Inferior parietal cortex (tissue), 1 donor: ENCODE results near the gene FURIN.
"Not testable (repeated sequence)": the region's sequence is repeated elsewhere in the genome, so short reads cannot be mapped to it uniquely, and the experiment has no call there.

Experiments used
- DNase-seq: peaks from one replicate; pipeline ENCODE4 v3.0.0-alpha.2; 2016; ENCODE audit errors: extremely low spot score

FURIN gene

DNA sequence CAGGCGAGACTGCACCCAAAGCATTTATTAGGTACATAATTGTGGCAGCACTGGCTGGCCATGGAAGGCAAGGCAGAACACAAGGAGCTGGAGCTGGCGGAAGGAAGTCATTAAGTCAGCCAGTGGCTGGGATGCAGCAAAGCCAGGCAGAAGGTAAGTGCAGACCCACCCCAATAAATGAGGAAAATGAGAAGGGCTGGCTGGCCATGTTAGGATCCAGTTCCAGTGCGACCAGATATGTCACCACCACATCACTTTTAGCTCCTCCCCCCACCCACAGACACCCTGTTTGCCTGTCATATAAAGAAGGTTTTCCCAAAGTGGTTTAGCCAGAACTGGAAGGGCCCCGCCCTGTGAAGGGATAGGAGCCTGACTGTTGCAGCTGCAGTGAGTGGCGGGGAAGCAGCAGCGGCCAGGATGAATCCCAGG is at the start of gene FURIN:
TSS of gene FURIN (plus strand) at position 328 of the 429 bp plus-strand sequence. CDS start 7,153 bp downstream, outside the sequence.
- DNase-seq = no peak

DNA sequence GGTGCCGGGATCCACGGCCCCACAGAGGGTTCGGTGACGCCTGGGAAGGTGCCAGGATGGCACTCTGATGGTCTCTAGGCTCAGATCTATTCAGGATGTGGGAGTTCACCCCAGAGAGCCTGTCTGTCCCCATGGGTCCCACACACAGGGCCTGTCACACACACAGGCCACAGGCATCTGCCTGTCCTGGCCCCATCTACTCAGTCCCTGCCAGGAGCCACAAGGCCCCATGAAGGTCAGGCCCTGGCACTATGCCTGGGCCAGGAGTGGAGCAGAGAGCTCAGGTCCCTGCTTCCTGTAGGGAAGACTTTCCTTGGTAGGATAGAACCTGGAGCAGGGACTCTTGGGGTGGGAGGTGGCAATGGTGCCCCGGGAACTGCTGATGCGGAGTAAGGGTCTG is 49.0 kb upstream of the FURIN start:
- no peak for DNase-seq

- no peak for DNase-seq
Measured at GRCh38 chr15:90819850-90820249, 48.5 kb upstream of the FURIN start.

DNA sequence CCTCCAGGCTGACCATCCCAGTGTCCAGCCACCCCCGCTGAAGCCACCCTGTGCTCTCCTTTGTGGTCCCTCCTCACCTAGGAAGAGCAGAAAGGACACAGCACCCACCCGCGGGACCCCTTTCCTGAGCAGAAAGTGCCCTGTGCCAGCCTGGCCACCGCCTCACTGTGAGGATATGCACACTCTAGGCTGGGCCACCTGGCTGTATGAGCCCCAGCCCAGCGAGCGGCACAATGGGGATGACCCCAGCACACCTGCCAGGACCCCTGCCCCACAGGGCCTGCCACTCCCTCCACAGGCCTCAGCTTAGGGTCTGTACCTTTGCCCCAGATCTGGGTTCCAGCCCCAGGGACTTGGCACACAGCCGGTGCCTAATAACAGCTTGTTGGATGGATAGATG is 47.9 kb upstream of the FURIN start:
- no peak for DNase-seq

DNA sequence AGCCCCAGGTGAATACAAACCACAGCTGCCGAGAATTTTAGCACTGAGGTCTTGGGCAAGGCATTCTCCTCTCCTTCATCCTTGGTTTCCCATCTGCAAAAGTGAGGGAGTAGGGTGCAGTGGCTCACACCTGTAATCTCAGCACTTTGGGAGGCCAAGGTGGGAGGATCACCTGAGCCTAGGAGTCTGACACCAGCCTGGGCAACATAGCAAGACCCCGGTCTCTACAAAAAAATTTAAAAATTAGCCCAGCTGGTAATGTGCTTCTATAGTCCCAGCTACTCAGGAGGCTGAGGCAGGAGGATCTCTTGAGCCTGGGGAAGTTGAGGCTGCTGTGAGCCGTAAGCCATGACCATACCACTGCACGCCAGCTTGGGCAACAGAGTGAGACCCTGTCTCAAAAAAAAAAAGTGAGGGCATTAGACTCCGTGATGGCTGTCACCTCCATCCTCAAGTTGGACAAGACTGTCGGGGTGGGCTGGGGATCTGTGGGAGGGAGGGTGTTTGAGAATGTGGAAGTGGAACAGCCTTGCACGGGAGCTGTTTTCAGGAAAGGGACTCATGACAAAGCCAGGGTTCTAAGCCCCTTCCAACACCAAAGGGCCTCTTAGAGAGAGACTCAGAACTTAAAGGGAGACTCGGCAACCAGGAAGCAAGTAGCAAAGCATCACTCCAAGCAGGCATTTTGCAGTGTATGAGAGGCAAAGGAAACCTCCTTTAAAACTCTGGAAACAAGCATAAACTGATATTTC is 46.0 kb upstream of the FURIN start:
- no peak for DNase-seq

DNA sequence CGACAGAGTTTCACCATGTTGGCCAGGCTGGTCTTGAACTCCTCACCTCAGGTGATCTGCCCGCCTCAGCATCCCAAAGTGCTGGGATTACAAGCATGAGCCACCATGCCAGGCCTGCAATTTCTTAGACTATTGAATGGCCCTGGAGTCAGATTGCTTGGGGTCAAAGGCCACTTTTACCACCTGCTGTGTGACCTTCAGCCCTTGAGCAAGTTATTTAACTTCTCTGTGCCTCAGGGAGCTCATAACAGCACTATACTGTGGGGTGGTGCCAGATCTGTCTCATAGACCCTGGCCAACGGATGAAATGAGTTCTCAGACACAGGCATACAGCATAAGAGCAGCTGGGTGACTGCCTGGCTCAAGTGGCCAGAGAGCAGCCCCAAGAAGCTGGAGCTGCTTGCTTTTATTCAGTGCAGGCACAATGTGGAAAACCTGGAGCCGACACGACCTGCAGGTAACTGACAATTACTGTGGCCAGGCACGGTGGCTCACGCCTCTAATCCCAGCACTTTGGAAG is 44.9 kb upstream of the FURIN start:
- DNase-seq = no peak

- DNase-seq = not testable (repeated sequence)
Measured at GRCh38 chr15:90825115-90825899, 43.1 kb upstream of the FURIN start.

DNA sequence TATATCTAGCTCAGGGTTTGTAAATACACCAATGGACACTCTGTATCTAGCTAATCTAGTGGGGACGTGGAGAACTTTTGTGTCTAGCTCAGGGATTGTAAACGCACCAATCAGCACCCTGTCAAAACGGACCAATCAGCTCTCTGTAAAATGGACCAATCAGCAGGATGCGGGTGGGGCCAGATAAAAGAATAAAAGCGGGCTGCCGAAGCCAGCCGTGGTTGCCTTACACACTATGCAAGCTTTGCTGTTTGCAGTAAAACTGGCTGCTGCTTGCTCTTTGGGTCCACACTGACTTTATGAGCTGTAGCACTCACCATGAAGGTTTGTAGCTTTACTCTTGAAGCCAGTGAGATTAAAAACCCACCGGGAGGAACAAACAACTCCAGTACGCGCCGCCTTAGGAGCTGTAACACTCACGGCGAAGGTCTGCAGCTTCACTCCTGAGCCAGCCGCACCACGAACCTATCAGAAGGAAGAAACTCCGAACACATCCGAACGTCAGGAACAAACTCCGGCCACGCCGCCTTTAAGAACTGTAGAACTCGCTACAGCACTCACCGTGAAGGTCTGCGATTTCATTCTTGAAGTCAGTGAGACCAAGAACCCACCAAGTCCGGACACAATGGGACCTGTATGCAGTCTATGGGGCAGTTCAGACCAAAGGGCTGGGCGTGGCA is 42.0 kb upstream of the FURIN start:
- not testable (repeated sequence) for DNase-seq

DNA sequence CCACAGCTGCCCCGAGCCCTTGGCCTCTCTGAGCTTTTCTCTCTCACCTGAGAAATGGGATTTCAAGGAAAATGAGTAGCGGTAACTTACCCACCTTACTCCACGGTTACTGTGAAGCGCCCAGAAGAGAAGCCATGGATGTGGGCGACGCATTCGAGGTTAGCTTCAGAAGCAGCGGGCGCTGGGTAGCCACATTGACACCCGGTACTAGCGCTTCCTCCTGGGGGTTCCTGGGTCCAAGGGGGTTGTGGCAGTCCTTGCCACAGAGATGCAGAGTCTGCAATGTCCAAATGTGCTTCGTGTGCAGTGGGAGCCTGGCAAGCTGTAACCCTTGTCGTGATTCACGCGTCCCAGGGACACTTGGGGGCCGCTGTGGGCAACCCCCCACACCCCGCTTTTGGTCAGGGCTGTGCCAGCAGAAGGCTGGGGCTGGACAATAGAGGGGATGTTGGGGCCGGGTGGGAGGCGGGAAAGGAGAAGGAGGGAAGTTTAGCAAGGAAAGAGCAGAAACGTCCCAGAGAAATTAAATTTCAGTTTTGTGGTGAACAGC is 41.4 kb upstream of the FURIN start:
- DNase-seq = no peak

DNA sequence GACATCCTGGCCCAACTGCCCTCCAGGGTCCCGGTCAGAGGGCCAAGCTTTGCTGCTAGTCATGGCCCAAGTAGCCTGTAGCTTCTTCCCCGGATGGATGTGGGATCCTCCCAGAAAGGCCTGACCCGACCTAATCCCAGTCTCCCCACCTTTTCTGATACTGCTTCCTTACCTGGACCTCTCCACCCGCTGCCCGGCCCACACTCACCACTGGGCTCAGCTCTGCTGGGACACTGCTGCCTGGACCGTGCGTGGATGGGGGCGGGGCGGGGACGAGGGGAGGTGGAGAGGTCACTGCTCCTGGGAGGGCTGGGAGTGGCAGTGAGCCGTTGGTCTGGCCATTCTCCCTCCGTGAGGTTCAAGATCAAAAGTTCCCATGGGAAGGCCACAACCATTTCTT is 40.3 kb upstream of the FURIN start:
- DNase-seq = no peak

DNA sequence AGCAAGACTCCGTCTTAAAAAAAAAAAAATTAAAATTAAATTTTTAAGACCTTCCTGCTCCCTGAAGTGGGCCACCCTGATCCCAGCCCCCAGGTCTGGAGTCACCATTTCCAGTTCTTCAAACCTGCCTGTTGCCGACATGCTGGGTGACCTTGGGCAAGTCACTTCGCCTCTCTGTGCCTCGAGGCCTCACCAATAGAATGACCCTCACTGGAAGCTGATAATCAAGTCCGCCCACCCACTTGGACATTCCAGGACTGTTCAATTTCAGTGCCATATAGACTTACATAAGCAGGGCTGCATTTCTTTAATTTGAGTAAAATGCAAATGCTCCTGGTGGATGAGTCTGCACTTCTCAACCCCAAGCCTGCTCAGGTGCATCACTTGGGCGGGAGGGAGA is 39.3 kb upstream of the FURIN start:
- no peak for DNase-seq

DNA sequence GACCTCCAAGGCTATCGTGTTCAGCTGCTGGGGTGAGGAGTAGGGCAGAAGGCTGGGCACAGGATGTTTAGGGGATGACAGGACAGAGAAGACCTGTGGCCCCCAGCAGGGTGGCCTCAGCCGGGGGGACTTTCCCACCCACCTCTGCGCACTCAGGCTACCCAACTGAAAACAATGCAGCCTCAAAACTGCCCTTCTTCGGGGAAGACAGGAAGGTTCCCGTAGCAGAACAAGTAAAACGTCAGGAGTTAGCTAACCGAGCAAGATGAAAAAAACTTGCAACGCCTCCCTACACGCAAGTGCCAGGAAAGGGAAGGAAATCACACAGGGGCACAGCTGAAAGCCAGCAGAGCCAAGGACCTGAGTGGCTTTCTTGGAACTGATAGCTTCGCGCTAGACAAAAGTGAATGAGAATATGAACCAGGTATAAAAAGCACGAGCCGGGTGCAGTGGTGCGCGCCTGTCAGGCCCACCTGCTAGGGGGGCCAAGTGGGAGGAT is 38.4 kb upstream of the FURIN start:
- no peak for DNase-seq

DNA sequence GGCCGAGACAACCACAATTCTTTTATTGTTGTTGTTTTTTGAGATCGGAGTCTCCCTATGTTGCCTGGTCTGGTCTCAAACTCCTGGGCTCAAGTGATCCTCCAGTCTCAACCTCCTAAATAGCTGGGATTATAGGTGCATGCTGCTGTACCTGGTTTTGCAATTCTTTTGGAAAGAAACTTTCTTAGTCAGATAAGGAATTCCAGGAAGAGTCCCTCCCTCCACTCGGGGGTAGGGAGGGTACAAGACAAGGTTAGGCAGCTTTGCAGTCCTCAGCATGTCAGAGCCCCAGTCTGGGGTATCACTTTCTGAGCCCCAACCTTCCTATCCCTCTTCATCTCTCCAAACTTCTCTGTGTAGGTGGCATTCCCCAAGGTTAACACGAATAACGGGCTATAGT is 33.8 kb upstream of the FURIN start:
- no peak for DNase-seq

DNA sequence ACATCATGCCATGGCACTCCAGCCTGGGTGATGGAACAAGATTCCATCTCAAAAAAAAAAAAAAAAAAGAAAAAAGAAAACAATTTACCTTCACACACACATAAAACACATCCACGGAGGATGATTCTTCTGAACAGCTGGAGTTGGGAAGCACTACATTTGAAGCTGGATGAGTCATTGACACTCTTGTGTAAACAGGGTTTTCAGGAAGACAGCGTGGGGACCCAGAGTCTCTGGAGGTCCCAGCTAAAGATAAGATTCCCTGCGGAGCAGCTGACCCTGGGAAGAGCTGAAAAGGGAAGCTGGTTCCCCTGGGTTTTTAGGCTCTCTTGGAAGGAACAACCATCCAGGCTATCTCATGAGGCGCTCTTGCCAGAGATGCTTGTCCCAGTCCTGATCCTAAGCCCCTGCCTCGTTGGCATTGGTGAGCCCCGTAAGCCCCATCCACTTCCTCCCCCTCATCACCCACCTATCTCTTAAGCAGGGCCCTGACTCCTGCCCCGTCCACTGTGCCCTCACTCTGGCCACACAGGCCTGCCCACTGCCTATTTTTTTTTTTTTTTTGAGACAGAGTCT is 32.0 kb upstream of the FURIN start:
- no peak for DNase-seq

- DNase-seq = no peak
Measured at GRCh38 chr15:90837094-90837493, 31.3 kb upstream of the FURIN start.

DNA sequence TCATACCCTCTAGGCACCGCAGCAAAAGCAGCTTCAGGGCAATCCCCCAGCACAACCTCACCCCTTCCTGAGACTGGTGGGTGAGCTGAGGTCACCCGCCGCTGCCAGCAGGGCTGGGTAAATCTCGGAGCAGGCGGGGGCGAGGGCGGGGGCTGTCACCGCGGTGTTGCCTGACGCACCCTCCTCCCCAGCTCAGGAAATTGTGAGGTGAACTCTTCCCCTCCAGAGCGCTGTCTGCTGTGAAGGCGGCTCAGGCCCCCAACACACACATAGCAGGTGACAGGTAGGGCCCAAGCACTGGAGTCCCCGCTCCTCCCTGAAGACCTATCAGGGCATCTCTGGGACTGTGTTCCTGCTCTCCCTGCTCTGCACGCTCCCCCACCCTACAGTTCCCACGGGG is 30.2 kb upstream of the FURIN start:
- DNase-seq = no peak

DNA sequence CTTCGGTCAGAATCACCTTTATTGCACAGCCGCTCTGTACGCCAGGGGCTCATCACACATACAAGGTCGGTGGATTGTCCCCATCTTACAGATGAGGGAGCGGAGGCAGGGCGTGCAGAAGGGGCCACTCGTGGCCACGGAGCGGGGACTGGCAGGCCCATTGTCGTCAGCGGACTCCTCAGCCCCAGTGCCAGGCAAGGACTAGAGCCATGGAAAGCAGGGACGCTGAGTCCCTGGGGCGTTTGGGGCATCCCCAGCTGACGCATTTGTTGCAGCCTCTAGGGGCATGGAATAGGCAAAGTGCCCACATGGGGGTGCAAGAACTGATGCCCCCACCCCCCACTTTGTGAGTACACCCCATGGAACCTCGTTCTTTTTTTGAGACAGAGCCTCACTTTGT is 29.8 kb upstream of the FURIN start:
- DNase-seq = no peak

GRCh38 chr15:90839187-90840071 is 29.0 kb upstream of the FURIN start:
- DNase-seq = peak; percentile 38

- DNase-seq = no peak
Measured at GRCh38 chr15:90840157-90840855, 28.1 kb upstream of the FURIN start.

DNA sequence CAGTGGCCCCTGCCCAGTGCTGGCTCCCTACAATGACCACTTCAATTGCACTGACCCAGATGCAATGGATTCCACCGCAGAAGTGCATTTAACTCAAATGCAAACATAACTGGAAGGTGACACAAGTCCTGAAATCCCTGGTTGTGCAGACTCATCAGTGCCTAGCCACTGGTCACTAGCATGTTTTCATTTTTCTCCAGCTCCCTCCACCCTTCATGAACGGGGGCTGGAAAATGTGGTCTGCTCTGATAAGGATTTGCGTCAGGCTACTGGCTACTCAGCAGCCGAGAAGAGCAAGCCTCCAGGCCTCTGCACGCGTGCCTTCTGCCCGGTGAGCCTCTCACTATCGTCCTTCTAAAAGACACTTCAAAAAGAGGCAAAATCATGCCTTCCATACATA is 27.4 kb upstream of the FURIN start:
- DNase-seq = peak; percentile 51
